ENCODE measurements around the gene PARD3B. TPM values are rescaled to one million over a fixed set of nuclear protein-coding genes. Genes with fewer than 3 reads are reported as not detected.

The PARD3B gene
- total and polyA plus RNA-seq, 2 of the 8 experiments (the other 6 are each of a cell fraction or from before 2014, with no cell fraction given), result 1.2 to 5.7 TPM

DNA sequence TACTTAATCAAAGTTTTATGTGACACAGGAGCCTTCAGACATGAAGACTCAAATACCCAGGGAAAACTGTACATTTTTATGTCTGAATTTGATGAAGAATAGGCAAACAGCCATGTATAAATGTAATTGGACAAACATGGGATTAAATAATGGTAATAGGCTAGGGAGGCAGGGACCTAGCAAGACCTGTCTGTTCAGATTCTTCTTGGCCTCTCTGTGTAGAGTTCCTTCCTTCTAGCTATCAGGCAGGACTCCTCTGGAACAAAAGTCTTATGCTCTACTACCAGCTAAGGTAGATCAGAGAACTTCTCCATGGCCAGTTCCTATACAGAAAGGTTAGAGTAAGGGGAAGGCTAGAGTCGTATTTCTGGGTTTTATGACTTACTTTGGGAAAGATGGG is 9.5 kb upstream of the PARD3B start:
- ChIA-PET POLR2A (ENCODE audit: partially characterized antibody) (no interaction called here), CTCF (ENCODE audit: partially characterized antibody) (no interaction called here)
- Histone ChIP-seq H3K27ac (ENCODE audit: low read depth, low read length) (no peak overlapping the region), H3K4me3 (ENCODE audit: extremely low read depth in 1 of 4, insufficient read depth in 2 of 4, low read depth in 3 of 4, low read length in 4 of 4) (no peak overlapping the region), H2BK120ac (replicated peaks; ENCODE audit: low read depth, low read length) (no peak overlapping the region), H2AK5ac (ENCODE audit: low read depth, low read length) (no peak overlapping the region), H4K5ac (ENCODE audit: insufficient read length, low read depth, low read length) (no peak overlapping the region), H3K9ac (replicated peaks in 1 of 4; ENCODE audit: extremely low read depth in 1 of 4, low read depth in 3 of 4, low read length in 3 of 4) (no peak overlapping the region), H3K79me2 (ENCODE audit: control insufficient read depth in 1 of 2, insufficient read depth in 2 of 2, low read length in 2 of 2) (no peaks in the 10 kb centered on the region), H3K79me1 (ENCODE audit: low read depth, low read length) (no peaks in the 10 kb centered on the region), H3K9me3 (ENCODE audit: insufficient read depth in 2 of 2, low read depth in 1 of 2, low read length in 1 of 2) (no peaks in the 10 kb centered on the region), H3K4me1 (replicated peaks in 1 of 4; ENCODE audit: control insufficient read depth in 3 of 4, insufficient read depth in 4 of 4, low read length in 3 of 4) (peaks cover 0 to 5% (median 0%) of the 10 kb centered on the region in 4 experiments; a peak in 2 of 7 replicates), H3K36me3 (ENCODE audit: control insufficient read depth in 2 of 4, insufficient read depth in 4 of 4, low read length in 3 of 4) (no peaks in the 10 kb centered on the region), H3K4me2 (ENCODE audit: insufficient read depth in 1 of 2, low read depth in 2 of 2, low read length in 2 of 2) (no peak overlapping the region), H3K4ac (replicated peaks; ENCODE audit: insufficient read length, low read depth, low read length) (no peak overlapping the region), H3K23ac (ENCODE audit: insufficient read length) (no peak overlapping the region), H4K8ac (ENCODE audit: extremely low read depth, insufficient read depth, low read length) (no peak overlapping the region), H3K14ac (ENCODE audit: insufficient read length) (no peak overlapping the region), H3K18ac (ENCODE audit: extremely low read depth, low read length) (no peak overlapping the region), H4K91ac (replicated peaks; ENCODE audit: insufficient read length, low read length) (no peak overlapping the region), H3K23me2 (ENCODE audit: low read depth, low read length) (no peaks in the 10 kb centered on the region), H2BK20ac (ENCODE audit: low read length) (no peak overlapping the region), H3K56ac (replicated peaks; ENCODE audit: insufficient read length, low read depth, low read length) (no peak overlapping the region), H4K20me1 (replicated peaks in 1 of 2; ENCODE audit: control insufficient read depth in 1 of 2, insufficient read depth in 2 of 2, low read length in 2 of 2) (no peaks in the 10 kb centered on the region), H2BK5ac (ENCODE audit: low read depth, low read length) (no peak overlapping the region), H3K27me3 (replicated peaks in 1 of 4; ENCODE audit: control insufficient read depth in 3 of 4, extremely low read depth in 1 of 4, insufficient read depth in 3 of 4, low read length in 3 of 4) (no peaks in the 10 kb centered on the region), H2BK12ac (ENCODE audit: low read depth, low read length) (no peak overlapping the region), H2AFZ (ENCODE audit: low read length) (no peak overlapping the region), H2BK15ac (ENCODE audit: low read length) (no peak overlapping the region)
- no peak for FAIRE-seq
- no peak for DNase-seq (ENCODE audit: low read depth in 1 of 2, low spot score in 2 of 2)
- WGBS, 2 experiments (ENCODE audit: extremely low coverage in 1 of 2, insufficient coverage in 1 of 2, insufficient read length in 1 of 2, insufficient replicate concordance in 2 of 2, low coverage in 1 of 2, low lambda C conversion rate in 2 of 2, missing lambda C conversion rate in 1 of 2), result 88% methylated on average over 1 of the region's 1 CpG; no CpG with 5 or more reads in 1 of the 2 experiments
- no peak for TF ChIP-seq POU5F1 (IDR thresholded peaks at IDR 0.05; ENCODE audit: low read depth, low read length)
- no peak for TF ChIP-seq KDM1A (IDR thresholded peaks at IDR 0.05; ENCODE audit: borderline replicate concordance, low read length)
- no peak for TF ChIP-seq CHD1 (IDR thresholded peaks at IDR 0.05; ENCODE audit: low read depth, low read length)
- TF ChIP-seq PHF8 (conservative IDR thresholded peaks at IDR 0.05; ENCODE audit: low read depth, low read length), result no peak
- no peak for TF ChIP-seq ZNF274 (IDR thresholded peaks at IDR 0.05; ENCODE audit: borderline replicate concordance, extremely low read depth, low read length)

All from H1 (cell line).